HepG2 (cell line): ENCODE results near the gene TEAD4. TPM values are rescaled to one million over a fixed set of nuclear protein-coding genes. Genes with fewer than 3 reads are reported as not detected.
A peak's percentile ranks its signal among the peaks of the same experiment; 100 is the strongest.

Experiments
- ADNP ChIP-seq: sonication (generic); formaldehyde crosslinking; IDR thresholded peaks from 2 replicates; pipeline ENCODE4 v1.4.0; 2020; ENCODE audit warnings: missing genetic modification reagents
- HNF4G ChIP-seq, 2 experiments: sonication (generic) in 1 of 2; formaldehyde crosslinking in 1 of 2; IDR thresholded peaks; 2 replicates each; pipeline versions ENCODE4 v1.4.0 to v1.6.1; 2011 to 2020; ENCODE audit warnings: borderline replicate concordance in 2 of 2, low read depth in 2 of 2, mild to moderate bottlenecking in 2 of 2, low read length in 1 of 2, missing genetic modification reagents in 1 of 2, moderate library complexity in 1 of 2
- IRF1 ChIP-seq: sonication (generic); formaldehyde crosslinking; IDR thresholded peaks from 2 replicates; pipeline ENCODE4 v1.4.0; 2020; ENCODE audit warnings: low read depth, mild to moderate bottlenecking, missing genetic modification reagents
- IRF2 ChIP-seq: IDR thresholded peaks from 2 replicates; pipeline ENCODE4 v1.6.1; 2018; ENCODE audit warnings: missing genetic modification reagents, missing compliant biosample characterization
- KMT2A ChIP-seq: sonication (generic); formaldehyde crosslinking; IDR thresholded peaks from 2 replicates; pipeline ENCODE4 v1.4.0; 2020; ENCODE audit warnings: missing genetic modification reagents
- MLXIP ChIP-seq: sonication (generic); formaldehyde crosslinking; IDR thresholded peaks from 2 replicates; pipeline ENCODE4 v1.9.0; 2021; ENCODE audit warnings: missing genetic modification reagents, borderline replicate concordance
- MXI1 ChIP-seq: IDR thresholded peaks from 3 replicates; pipeline ENCODE4 v1.6.1; 2012; ENCODE audit warnings: low read depth, low read length, inconsistent platforms, borderline replicate concordance
- NFRKB ChIP-seq: fragments of 450-650 bp; IDR thresholded peaks from 2 replicates; pipeline ENCODE4 v1.6.1; 2017
- RAD51 ChIP-seq: fragments of 450-650 bp; IDR thresholded peaks from 2 replicates; pipeline ENCODE4 v1.6.1; 2016; ENCODE audit warnings: borderline replicate concordance
- TBP ChIP-seq: sonication (generic); formaldehyde crosslinking; IDR thresholded peaks from 2 replicates; pipeline ENCODE4 v1.5.0; 2020; ENCODE audit warnings: missing genetic modification reagents
- ZNF550 ChIP-seq: sonication (generic); formaldehyde crosslinking; IDR thresholded peaks from 2 replicates; pipeline ENCODE4 v1.4.0; 2020; ENCODE audit warnings: mild to moderate bottlenecking, missing genetic modification reagents, borderline replicate concordance
- polyA plus RNA-seq, 8 experiments: library from polyadenylated mRNA; depleted of rRNA in 3 of 8; stranded (reverse) in 7 of 8; unstranded in 1 of 8; fragments of >200 nt; fragmentation: Illumina TruSeq in 4 of 8; extraction: Trizol in 4 of 8; gene quantifications; 2 replicates each; pipeline versions ENCODE4 v1.2.1 to v1.2.3, GENCODE V29; 2011 to 2016; ENCODE audit warnings: low read depth in 4 of 8, missing spikeins in 1 of 8, mixed read lengths in 1 of 8; ENCODE audit not compliant: insufficient read depth in 1 of 8
- total RNA-seq, 5 experiments: library from RNA; depleted of rRNA; stranded (reverse); fragments of >200 nt; fragmentation: Illumina TruSeq; extraction: Trizol; gene quantifications; 2 replicates each; pipeline ENCODE4 v1.2.3, GENCODE V29; 2016; ENCODE audit warnings: low read depth in 1 of 5
- TF ChIP-seq, protein P1 (sequence below): sonication (generic); formaldehyde crosslinking; IDR thresholded peaks from 2 replicates; pipeline ENCODE4 v1.4.0; 2020; ENCODE audit warnings: mild to moderate bottlenecking, missing genetic modification reagents
- TF ChIP-seq, protein P2 (sequence below): sonication (generic); formaldehyde crosslinking; IDR thresholded peaks from 2 replicates; pipeline ENCODE4 v1.5.1; 2020; ENCODE audit warnings: missing genetic modification reagents, mild to moderate bottlenecking, borderline replicate concordance

The TEAD4 gene
- total and polyA plus RNA-seq, 2 of the 13 experiments (the other 11 are each of a cell fraction or from before 2014, with no cell fraction given) = 45.0 to 69.4 TPM

DNA sequence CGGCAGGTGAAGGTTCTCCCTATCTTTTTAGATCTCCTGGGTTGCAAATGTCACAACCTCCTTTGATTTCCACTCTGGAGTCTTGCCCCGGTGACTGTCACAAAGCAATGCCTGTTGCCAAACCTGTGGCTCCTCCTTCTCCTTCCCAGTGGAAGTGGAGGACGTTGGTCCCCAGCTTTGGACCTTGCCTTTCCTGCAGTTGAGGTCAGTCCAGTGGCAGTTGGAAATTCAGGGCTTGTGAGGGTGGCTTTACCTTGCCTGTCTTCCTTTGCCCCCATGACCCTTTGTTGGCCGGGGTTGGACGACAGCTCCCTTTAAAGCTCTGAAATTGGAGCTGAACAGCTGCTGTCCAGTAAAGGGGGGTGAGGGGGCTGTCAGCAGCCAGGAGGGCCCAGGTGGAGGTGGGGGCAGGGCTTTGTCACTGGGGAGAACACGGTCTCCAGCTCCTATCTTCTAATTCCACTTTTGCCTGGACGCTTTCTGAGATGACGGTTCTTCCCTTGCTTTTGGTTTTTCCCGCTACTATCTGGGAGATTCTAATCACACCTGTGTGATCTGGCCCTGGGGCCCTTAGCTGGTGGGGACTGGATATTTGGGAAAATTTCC is 4.1 kb downstream of the TEAD4 start (continued):
- TF ChIP-seq KMT2A (CRISPR knock-in tag) (peak; percentile 22; the same call in 1 of the 2 replicates), MXI1 (peak; percentile 30; the same call in 1 of the 3 replicates), IRF2 (CRISPR knock-in tag) (no peak; the same call in 1 of the 2 replicates), MLXIP (no peak), NFRKB (no peak), RAD51 (no peak), ZNF550 (CRISPR knock-in tag) (no peak), IRF1 (CRISPR knock-in tag) (no peak), TBP (CRISPR knock-in tag) (no peak), ADNP (CRISPR knock-in tag) (no peak), HNF4G (IDR thresholded peaks at IDR 0.05; ENCODE audit: borderline replicate concordance, low read depth, low read length) (peak; percentile 94), HNF4G (CRISPR knock-in tag; IDR thresholded peaks at IDR 0.05; ENCODE audit: borderline replicate concordance, low read depth) (peak; percentile 74; the same call in 1 of the 2 replicates)
- TF ChIP-seq, protein P1, sequence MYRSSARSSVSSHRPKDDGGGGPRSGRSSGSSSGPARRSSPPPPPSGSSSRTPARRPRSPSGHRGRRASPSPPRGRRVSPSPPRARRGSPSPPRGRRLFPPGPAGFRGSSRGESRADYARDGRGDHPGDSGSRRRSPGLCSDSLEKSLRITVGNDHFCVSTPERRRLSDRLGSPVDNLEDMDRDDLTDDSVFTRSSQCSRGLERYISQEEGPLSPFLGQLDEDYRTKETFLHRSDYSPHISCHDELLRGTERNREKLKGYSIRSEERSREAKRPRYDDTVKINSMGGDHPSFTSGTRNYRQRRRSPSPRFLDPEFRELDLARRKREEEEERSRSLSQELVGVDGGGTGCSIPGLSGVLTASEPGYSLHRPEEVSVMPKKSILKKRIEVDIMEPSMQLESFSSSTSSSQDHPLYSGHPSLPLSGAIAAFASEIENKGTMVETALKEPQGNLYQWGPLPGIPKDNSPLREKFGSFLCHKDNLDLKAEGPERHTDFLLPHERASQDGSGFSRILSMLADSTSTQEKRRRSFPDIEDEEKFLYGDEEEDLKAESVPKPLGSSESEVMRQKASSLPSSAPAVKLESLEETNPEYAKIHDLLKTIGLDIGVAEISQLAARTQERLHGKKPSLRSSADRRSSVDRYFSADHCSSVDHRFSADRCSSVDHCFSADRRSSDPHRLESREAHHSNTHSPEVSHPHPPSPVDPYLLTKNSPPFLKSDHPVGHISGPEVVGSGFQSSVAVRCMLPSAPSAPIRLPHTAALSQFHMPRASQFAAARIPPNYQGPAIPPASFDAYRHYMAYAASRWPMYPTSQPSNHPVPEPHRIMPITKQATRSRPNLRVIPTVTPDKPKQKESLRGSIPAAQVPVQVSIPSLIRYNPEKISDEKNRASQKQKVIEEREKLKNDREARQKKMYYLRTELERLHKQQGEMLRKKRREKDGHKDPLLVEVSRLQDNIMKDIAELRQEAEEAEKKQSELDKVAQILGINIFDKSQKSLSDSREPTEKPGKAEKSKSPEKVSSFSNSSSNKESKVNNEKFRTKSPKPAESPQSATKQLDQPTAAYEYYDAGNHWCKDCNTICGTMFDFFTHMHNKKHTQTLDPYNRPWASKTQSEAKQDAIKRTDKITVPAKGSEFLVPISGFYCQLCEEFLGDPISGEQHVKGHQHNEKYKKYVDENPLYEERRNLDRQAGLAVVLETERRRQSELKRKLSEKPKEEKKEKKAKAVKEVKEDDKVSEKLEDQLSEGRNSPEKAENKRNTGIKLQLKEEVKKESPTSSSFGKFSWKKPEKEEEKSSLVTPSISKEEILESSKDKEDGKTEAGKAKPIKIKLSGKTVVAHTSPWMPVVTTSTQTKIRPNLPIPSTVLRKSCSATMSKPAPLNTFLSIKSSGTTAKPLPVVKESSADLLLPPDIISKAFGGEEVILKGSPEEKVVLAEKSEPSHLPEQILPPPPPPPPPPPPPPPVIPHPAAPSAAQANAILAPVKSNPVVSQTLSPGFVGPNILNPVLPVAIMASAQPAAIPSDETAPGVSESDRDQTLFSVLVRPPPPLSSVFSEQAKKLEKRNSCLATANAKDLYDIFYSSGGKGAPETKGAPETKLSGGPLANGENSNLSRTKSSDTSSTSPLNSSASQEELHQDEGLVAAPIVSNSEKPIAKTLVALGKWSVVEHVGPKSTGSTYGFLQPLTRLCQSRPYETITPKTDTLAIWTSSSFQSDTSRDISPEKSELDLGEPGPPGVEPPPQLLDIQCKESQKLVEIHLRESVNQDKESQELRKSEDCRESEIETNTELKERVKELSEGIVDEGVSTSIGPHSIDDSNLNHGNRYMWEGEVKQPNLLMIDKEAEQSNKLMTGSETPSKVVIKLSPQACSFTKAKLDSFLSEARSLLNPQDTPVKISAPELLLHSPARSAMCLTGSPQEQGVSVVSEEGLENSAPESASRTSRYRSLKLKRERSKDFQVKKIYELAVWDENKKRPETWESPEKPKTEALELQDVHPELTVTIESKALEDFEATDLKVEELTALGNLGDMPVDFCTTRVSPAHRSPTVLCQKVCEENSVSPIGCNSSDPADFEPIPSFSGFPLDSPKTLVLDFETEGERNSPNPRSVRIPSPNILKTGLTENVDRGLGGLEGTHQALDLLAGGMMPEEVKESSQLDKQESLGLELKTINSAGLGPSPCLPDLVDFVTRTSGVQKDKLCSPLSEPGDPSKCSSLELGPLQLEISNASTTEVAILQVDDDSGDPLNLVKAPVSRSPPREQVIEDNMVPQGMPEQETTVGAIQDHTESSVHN (CRISPR knock-in tag) = no peak
- TF ChIP-seq, protein P2, sequence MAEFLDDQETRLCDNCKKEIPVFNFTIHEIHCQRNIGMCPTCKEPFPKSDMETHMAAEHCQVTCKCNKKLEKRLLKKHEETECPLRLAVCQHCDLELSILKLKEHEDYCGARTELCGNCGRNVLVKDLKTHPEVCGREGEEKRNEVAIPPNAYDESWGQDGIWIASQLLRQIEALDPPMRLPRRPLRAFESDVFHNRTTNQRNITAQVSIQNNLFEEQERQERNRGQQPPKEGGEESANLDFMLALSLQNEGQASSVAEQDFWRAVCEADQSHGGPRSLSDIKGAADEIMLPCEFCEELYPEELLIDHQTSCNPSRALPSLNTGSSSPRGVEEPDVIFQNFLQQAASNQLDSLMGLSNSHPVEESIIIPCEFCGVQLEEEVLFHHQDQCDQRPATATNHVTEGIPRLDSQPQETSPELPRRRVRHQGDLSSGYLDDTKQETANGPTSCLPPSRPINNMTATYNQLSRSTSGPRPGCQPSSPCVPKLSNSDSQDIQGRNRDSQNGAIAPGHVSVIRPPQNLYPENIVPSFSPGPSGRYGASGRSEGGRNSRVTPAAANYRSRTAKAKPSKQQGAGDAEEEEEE = no peak
